ENCODE results near the gene CELSR1. TPM values are rescaled to one million over a fixed set of nuclear protein-coding genes. Genes with fewer than 3 reads are reported as not detected.

The CELSR1 gene
- total RNA-seq, 1 donor from 2014 or later, result 18.8 TPM

GRCh38 chr22:46466255-46466676 is 71.2 kb downstream of the CELSR1 start:
- Mint-ChIP-seq H3K36me3 (peaks cover 2% of the 10 kb centered on the region), H3K9me3 (no peaks in the 10 kb centered on the region)
- TF ChIP-seq CTCF (IDR thresholded peaks at IDR 0.05; ENCODE audit: unreplicated experiment), result no peak

GRCh38 chr22:46465793-46466192 is 71.6 kb downstream of the CELSR1 start:
- Mint-ChIP-seq H3K36me3 (peaks cover 2% of the 10 kb centered on the region), H3K4me1 (peaks cover 40% of the 10 kb centered on the region), H3K27me3 (ENCODE audit: low read depth) (peaks cover 27% of the 10 kb centered on the region)

More at GRCh38 chr22:46466255-46466676, 71.2 kb downstream of the CELSR1 start:
- Mint-ChIP-seq H3K27ac (no peak overlapping the region), H3K27me3 (ENCODE audit: low read depth) (peaks cover 24% of the 10 kb centered on the region), H3K4me3 (no peak overlapping the region), H3K4me1 (peaks cover 35% of the 10 kb centered on the region)
- DNase-seq (ENCODE audit: low spot score in 2 of 2, unreplicated experiment in 2 of 2), result no peak

GRCh38 chr22:46465345-46465720 is 72.1 kb downstream of the CELSR1 start:
- Mint-ChIP-seq H3K27me3 (ENCODE audit: low read depth) (peaks cover 27% of the 10 kb centered on the region), H3K4me3 (no peak overlapping the region), H3K4me1 (peaks cover 43% of the 10 kb centered on the region), H3K36me3 (peaks cover 2% of the 10 kb centered on the region), H3K9me3 (no peaks in the 10 kb centered on the region), H3K27ac (peak overlapping the region; percentile 77)
- TF ChIP-seq CTCF (IDR thresholded peaks at IDR 0.05; ENCODE audit: unreplicated experiment), result no peak
- no peak for DNase-seq (ENCODE audit: low spot score in 2 of 2, unreplicated experiment in 2 of 2)

More at GRCh38 chr22:46465793-46466192, 71.6 kb downstream of the CELSR1 start:
- no peak for TF ChIP-seq CTCF (IDR thresholded peaks at IDR 0.05; ENCODE audit: unreplicated experiment)
- DNase-seq (ENCODE audit: low spot score in 2 of 2, unreplicated experiment in 2 of 2), result no peak
- Mint-ChIP-seq H3K27ac (peak overlapping the region; percentile 77), H3K4me3 (no peak overlapping the region), H3K9me3 (no peaks in the 10 kb centered on the region)

- DNase-seq (ENCODE audit: low spot score in 2 of 2, unreplicated experiment in 2 of 2), result no peak
- Mint-ChIP-seq H3K4me1 (peaks cover 46% of the 10 kb centered on the region), H3K36me3 (peaks cover 2% of the 10 kb centered on the region), H3K4me3 (no peak overlapping the region), H3K9me3 (no peaks in the 10 kb centered on the region), H3K27me3 (ENCODE audit: low read depth) (peaks cover 27% of the 10 kb centered on the region), H3K27ac (peak overlapping the region; percentile 40)
- no peak for TF ChIP-seq CTCF (IDR thresholded peaks at IDR 0.05; ENCODE audit: unreplicated experiment)
Observed at GRCh38 chr22:46464701-46465344, 72.6 kb downstream of the CELSR1 start.

- Mint-ChIP-seq H3K27me3 (ENCODE audit: low read depth) (peaks cover 31% of the 10 kb centered on the region), H3K36me3 (peaks cover 2% of the 10 kb centered on the region), H3K9me3 (no peaks in the 10 kb centered on the region), H3K4me3 (no peak overlapping the region), H3K4me1 (peaks cover 50% of the 10 kb centered on the region), H3K27ac (no peak overlapping the region)
- DNase-seq (ENCODE audit: low spot score in 2 of 2, unreplicated experiment in 2 of 2), result no peak
- TF ChIP-seq CTCF (IDR thresholded peaks at IDR 0.05; ENCODE audit: unreplicated experiment), result no peak
Observed at GRCh38 chr22:46464296-46464695, 73.1 kb downstream of the CELSR1 start.
